GM18511 (cell line): Measurements from ENCODE around the gene PNMA8C.

Experiments used
- ATAC-seq: cut with Tn5 transposase; IDR thresholded peaks from one replicate; pipeline ENCODE4 v1.9.1; 2021; ENCODE audit warnings: mild to moderate bottlenecking, moderate library complexity; ENCODE audit not compliant: unreplicated experiment

The PNMA8C gene

GRCh38 chr19:46428239-46429135, at the start of gene PNMA8C:
PNMA8C (minus strand) TSS chr19:46428936; CDS start chr19:46428359, 577 bp downstream.
- ATAC-seq, result no peak

- no peak for ATAC-seq
Observed at GRCh38 chr19:46475986-46476385, 47.2 kb upstream of the PNMA8C start.

GRCh38 chr19:46474211-46474610, 45.5 kb upstream of the PNMA8C start:
- no peak for ATAC-seq

- ATAC-seq, result no peak
Observed at GRCh38 chr19:46472592-46472991, 43.9 kb upstream of the PNMA8C start.

- no peak for ATAC-seq
Observed at GRCh38 chr19:46471811-46472543, 43.2 kb upstream of the PNMA8C start.

- ATAC-seq, result no peak
Observed at GRCh38 chr19:46471116-46471733, 42.5 kb upstream of the PNMA8C start, which contains the start of gene PNMA8A. PNMA8A (minus strand) TSS chr19:46471563; CDS start chr19:46471035, 528 bp downstream.

GRCh38 chr19:46470376-46470775, 41.6 kb upstream of the PNMA8C start:
- no peak for ATAC-seq

GRCh38 chr19:46469541-46470185, 40.9 kb upstream of the PNMA8C start:
- ATAC-seq, result no peak

- ATAC-seq, result no peak
Observed at GRCh38 chr19:46466536-46467196, 37.9 kb upstream of the PNMA8C start.

- no peak for ATAC-seq
Observed at GRCh38 chr19:46463516-46463915, 34.8 kb upstream of the PNMA8C start.

GRCh38 chr19:46461537-46461936, 32.8 kb upstream of the PNMA8C start:
- ATAC-seq, result no peak

- no peak for ATAC-seq
Observed at GRCh38 chr19:46460981-46461380, 32.2 kb upstream of the PNMA8C start.

- no peak for ATAC-seq
Observed at GRCh38 chr19:46460055-46460454, 31.3 kb upstream of the PNMA8C start.

GRCh38 chr19:46456930-46457329, 28.2 kb upstream of the PNMA8C start:
- ATAC-seq, result no peak

GRCh38 chr19:46454244-46454643, 25.5 kb upstream of the PNMA8C start:
- ATAC-seq, result no peak

- ATAC-seq, result no peak
Observed at GRCh38 chr19:46453661-46454060, 24.9 kb upstream of the PNMA8C start.

- ATAC-seq, result no peak
Observed at GRCh38 chr19:46452186-46452585, 23.4 kb upstream of the PNMA8C start.

GRCh38 chr19:46451352-46451751, 22.6 kb upstream of the PNMA8C start:
- ATAC-seq, result no peak

GRCh38 chr19:46450737-46451136, 22.0 kb upstream of the PNMA8C start:
- no peak for ATAC-seq

- no peak for ATAC-seq
Observed at GRCh38 chr19:46449228-46449627, 20.5 kb upstream of the PNMA8C start.
